HepG2 (cell line): ENCODE data around the gene GOLGA3. TPM values are rescaled to one million over a fixed set of nuclear protein-coding genes. Genes with fewer than 3 reads are reported as not detected.
A peak's percentile ranks its signal among the peaks of the same experiment; 100 is the strongest.

Experiments used
- ARNTL ChIP-seq: sonication (generic); formaldehyde crosslinking; IDR thresholded peaks from 2 replicates; pipeline ENCODE4 v1.4.0; 2020; ENCODE audit warnings: mild to moderate bottlenecking, missing genetic modification reagents
- ATF2 ChIP-seq: sonication (generic); formaldehyde crosslinking; IDR thresholded peaks from 2 replicates; pipeline ENCODE4 v1.4.0; 2020; ENCODE audit warnings: missing genetic modification reagents
- CREBL2 ChIP-seq: sonication (generic); formaldehyde crosslinking; IDR thresholded peaks from 2 replicates; pipeline ENCODE4 v1.8.1; 2023; ENCODE audit warnings: missing genetic modification reagents, mild to moderate bottlenecking, borderline replicate concordance
- EHMT2 ChIP-seq: fragments of 200-600 bp; sonication (generic); IDR thresholded peaks from 2 replicates; pipeline ENCODE4 v1.7.0; 2017; ENCODE audit warnings: antibody characterized with exemption, low read depth, low read length, borderline replicate concordance
- FOSL1 ChIP-seq: sonication (generic); formaldehyde crosslinking; IDR thresholded peaks from 2 replicates; pipeline ENCODE4 v1.9.0; 2021; ENCODE audit warnings: missing genetic modification reagents, borderline replicate concordance
- KLF6 ChIP-seq: IDR thresholded peaks from 2 replicates; pipeline ENCODE4 v1.8.0; 2016; ENCODE audit warnings: missing biosample characterization, missing genetic modification reagents
- KMT2A ChIP-seq: sonication (generic); formaldehyde crosslinking; IDR thresholded peaks from 2 replicates; pipeline ENCODE4 v1.4.0; 2020; ENCODE audit warnings: missing genetic modification reagents
- NCOA2 ChIP-seq: sonication (generic); formaldehyde crosslinking; IDR thresholded peaks from 2 replicates; pipeline ENCODE4 v1.8.0; 2022; ENCODE audit warnings: inconsistent platforms
- NFYB ChIP-seq: sonication (generic); formaldehyde crosslinking; IDR thresholded peaks from 2 replicates; pipeline ENCODE4 v1.4.0; 2020; ENCODE audit warnings: missing genetic modification reagents
- NR0B2 ChIP-seq: sonication (generic); formaldehyde crosslinking; IDR thresholded peaks from 2 replicates; pipeline ENCODE4 v1.4.0; 2020; ENCODE audit warnings: mild to moderate bottlenecking, missing genetic modification reagents
- NRL ChIP-seq: sonication (generic); formaldehyde crosslinking; IDR thresholded peaks from 2 replicates; pipeline ENCODE4 v1.5.0; 2020; ENCODE audit warnings: missing genetic modification reagents, mild to moderate bottlenecking, moderate library complexity, borderline replicate concordance
- REXO4 ChIP-seq: sonication (generic); formaldehyde crosslinking; IDR thresholded peaks from 2 replicates; pipeline ENCODE4 v1.8.0; 2022; ENCODE audit warnings: missing genetic modification reagents, mild to moderate bottlenecking, borderline replicate concordance
- SIN3B ChIP-seq: fragments of 150-350 bp; IDR thresholded peaks from 2 replicates; pipeline ENCODE4 v1.6.1; 2014; ENCODE audit warnings: low read length
- SIX1 ChIP-seq: sonication (generic); formaldehyde crosslinking; IDR thresholded peaks from 2 replicates; pipeline ENCODE4 v1.4.0; 2020; ENCODE audit warnings: missing genetic modification reagents, borderline replicate concordance
- SMARCE1 ChIP-seq: fragments of 450-650 bp; IDR thresholded peaks from 2 replicates; pipeline ENCODE4 v1.6.1; 2017; ENCODE audit warnings: borderline replicate concordance
- SNAPC2 ChIP-seq: sonication (generic); formaldehyde crosslinking; IDR thresholded peaks from 2 replicates; pipeline ENCODE4 v1.8.1; 2022; ENCODE audit warnings: mild to moderate bottlenecking, missing genetic modification reagents
- TARDBP ChIP-seq: sonication (generic); formaldehyde crosslinking; IDR thresholded peaks from 2 replicates; pipeline ENCODE4 v1.8.0; 2022; ENCODE audit warnings: mild to moderate bottlenecking, missing genetic modification reagents
- TBX3 ChIP-seq: fragments of 450-650 bp; IDR thresholded peaks from 2 replicates; pipeline ENCODE4 v1.6.1; 2017; ENCODE audit warnings: antibody characterized with exemption, mild to moderate bottlenecking, inconsistent platforms, borderline replicate concordance
- TEAD2 ChIP-seq: sonication (generic); formaldehyde crosslinking; IDR thresholded peaks from 2 replicates; pipeline ENCODE4 v1.9.0; 2021; ENCODE audit warnings: missing genetic modification reagents
- ZBTB7B ChIP-seq: sonication (generic); formaldehyde crosslinking; IDR thresholded peaks from 2 replicates; pipeline ENCODE4 v1.4.0; 2020; ENCODE audit warnings: missing genetic modification reagents
- ZNF263 ChIP-seq: sonication (generic); formaldehyde crosslinking; IDR thresholded peaks from 2 replicates; pipeline ENCODE4 v1.4.0; 2020; ENCODE audit warnings: missing genetic modification reagents
- ZNF292 ChIP-seq: sonication (generic); formaldehyde crosslinking; IDR thresholded peaks from 2 replicates; pipeline ENCODE4 v1.8.1; 2022; ENCODE audit warnings: mild to moderate bottlenecking, low read depth, missing genetic modification reagents, borderline replicate concordance
- ZNF484 ChIP-seq: sonication (generic); formaldehyde crosslinking; IDR thresholded peaks from 2 replicates; pipeline ENCODE4 v1.5.1; 2020; ENCODE audit warnings: mild to moderate bottlenecking, low read depth, missing genetic modification reagents, borderline replicate concordance
- ZNF660 ChIP-seq: sonication (generic); formaldehyde crosslinking; IDR thresholded peaks from 2 replicates; pipeline ENCODE4 v1.5.1; 2020; ENCODE audit warnings: mild to moderate bottlenecking, low read depth, missing genetic modification reagents, borderline replicate concordance
- ZNF773 ChIP-seq: sonication (generic); formaldehyde crosslinking; IDR thresholded peaks from 2 replicates; pipeline ENCODE4 v1.4.0; 2020; ENCODE audit warnings: missing genetic modification reagents, borderline replicate concordance
- ZNF780A ChIP-seq: sonication (generic); formaldehyde crosslinking; IDR thresholded peaks from 2 replicates; pipeline ENCODE4 v1.8.0; 2022; ENCODE audit warnings: mild to moderate bottlenecking, missing genetic modification reagents, moderate library complexity
- polyA plus RNA-seq, 8 experiments: library from polyadenylated mRNA; depleted of rRNA in 3 of 8; stranded (reverse) in 7 of 8; unstranded in 1 of 8; fragments of >200 nt; fragmentation: Illumina TruSeq in 4 of 8; extraction: Trizol in 4 of 8; gene quantifications; 2 replicates each; pipeline versions ENCODE4 v1.2.1 to v1.2.3, GENCODE V29; 2011 to 2016; ENCODE audit warnings: low read depth in 4 of 8, missing spikeins in 1 of 8, mixed read lengths in 1 of 8; ENCODE audit not compliant: insufficient read depth in 1 of 8
- total RNA-seq, 5 experiments: library from RNA; depleted of rRNA; stranded (reverse); fragments of >200 nt; fragmentation: Illumina TruSeq; extraction: Trizol; gene quantifications; 2 replicates each; pipeline ENCODE4 v1.2.3, GENCODE V29; 2016; ENCODE audit warnings: low read depth in 1 of 5
- TF ChIP-seq, protein P1 (sequence below): sonication (generic); formaldehyde crosslinking; conservative IDR thresholded peaks from 2 replicates; pipeline ENCODE4 v1.8.0; 2022; ENCODE audit warnings: mild to moderate bottlenecking, moderate library complexity, missing genetic modification reagents

Gene GOLGA3
- total and polyA plus RNA-seq, 2 of the 13 experiments (the other 11 are each of a cell fraction or from before 2014, with no cell fraction given) = 22.0 to 43.0 TPM

DNA sequence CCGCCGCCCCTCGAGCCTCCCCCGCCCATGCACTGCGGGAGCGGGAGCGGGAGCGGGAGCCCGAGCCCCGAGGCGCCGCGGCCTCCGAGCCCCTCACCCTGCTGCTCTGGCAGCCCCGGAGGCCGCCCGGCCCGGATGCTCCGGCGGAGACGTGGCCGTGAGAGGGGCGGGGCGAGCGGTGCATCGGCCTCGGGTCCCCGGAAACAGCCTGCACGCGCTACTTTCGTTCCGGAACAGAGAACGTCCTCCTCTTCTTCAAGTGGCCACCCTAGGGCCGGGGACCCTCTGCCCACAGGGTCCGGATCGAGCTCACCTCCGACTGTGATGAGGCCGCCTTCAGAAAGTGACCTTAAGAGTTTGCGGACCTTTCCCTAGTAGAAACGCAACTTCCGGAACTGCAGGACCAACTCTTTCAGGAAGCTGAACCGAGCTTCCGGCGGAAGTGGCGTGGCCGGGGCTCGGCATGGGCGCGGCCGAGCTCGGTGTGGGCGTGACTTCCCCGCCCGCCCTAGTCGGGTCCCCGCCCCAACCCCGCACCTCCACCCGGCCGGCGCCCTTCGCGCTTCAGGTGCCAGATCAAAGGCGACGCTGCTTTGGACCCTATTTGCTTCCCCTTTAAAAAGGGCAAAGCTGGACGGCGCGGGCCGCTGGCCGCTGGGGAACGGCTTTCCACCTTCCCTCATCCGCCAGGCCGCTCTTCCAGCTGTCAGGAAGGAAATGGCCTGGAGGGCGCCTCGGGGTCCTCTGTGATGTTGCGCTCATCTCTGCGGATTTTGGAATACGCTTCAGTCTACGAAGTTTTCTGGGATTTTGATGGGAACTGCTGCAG is at the start of gene GOLGA3 (continued):
- TF ChIP-seq TARDBP (CRISPR knock-in tag) = peak; percentile 53
- peak; percentile 65; the same call in 1 of the 2 replicates for TF ChIP-seq KMT2A (CRISPR knock-in tag)
- TF ChIP-seq SIN3B = peak; percentile 84
- TF ChIP-seq NR0B2 = no peak
- no peak for TF ChIP-seq CREBL2 (CRISPR knock-in tag)
- TF ChIP-seq NFYB (CRISPR knock-in tag) = no peak; the same call in 1 of the 2 replicates
- TF ChIP-seq NRL (CRISPR knock-in tag) = no peak; the same call in 1 of the 2 replicates
- TF ChIP-seq ZNF780A (CRISPR knock-in tag) = no peak
- no peak for TF ChIP-seq SMARCE1
- TF ChIP-seq EHMT2 = no peak
- no peak for TF ChIP-seq SIX1 (CRISPR knock-in tag)
- TF ChIP-seq REXO4 (CRISPR knock-in tag) = no peak
- TF ChIP-seq TEAD2 (CRISPR knock-in tag) = no peak
- no peak for TF ChIP-seq ARNTL (CRISPR knock-in tag)
- no peak for TF ChIP-seq ZNF660
- TF ChIP-seq ZNF773 = no peak
- TF ChIP-seq ZNF292 (CRISPR knock-in tag) = no peak
- TF ChIP-seq, protein P1, sequence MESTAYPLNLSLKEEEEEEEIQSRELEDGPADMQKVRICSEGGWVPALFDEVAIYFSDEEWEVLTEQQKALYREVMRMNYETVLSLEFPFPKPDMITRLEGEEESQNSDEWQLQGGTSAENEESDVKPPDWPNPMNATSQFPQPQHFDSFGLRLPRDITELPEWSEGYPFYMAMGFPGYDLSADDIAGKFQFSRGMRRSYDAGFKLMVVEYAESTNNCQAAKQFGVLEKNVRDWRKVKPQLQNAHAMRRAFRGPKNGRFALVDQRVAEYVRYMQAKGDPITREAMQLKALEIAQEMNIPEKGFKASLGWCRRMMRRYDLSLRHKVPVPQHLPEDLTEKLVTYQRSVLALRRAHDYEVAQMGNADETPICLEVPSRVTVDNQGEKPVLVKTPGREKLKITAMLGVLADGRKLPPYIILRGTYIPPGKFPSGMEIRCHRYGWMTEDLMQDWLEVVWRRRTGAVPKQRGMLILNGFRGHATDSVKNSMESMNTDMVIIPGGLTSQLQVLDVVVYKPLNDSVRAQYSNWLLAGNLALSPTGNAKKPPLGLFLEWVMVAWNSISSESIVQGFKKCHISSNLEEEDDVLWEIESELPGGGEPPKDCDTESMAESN (CRISPR knock-in tag) = no peak; the same call in 1 of the 2 replicates
- peak; percentile 36; the same call in 1 of the 2 replicates for TF ChIP-seq TBX3
- TF ChIP-seq ZNF263 (CRISPR knock-in tag) = no peak
- TF ChIP-seq KLF6 (CRISPR knock-in tag) = peak; percentile 77; the same call in 1 of the 2 replicates
- no peak for TF ChIP-seq ZNF484
- no peak; the same call in 1 of the 2 replicates for TF ChIP-seq NCOA2
- TF ChIP-seq FOSL1 (CRISPR knock-in tag) = no peak
- peak; percentile 71; the same call in 1 of the 2 replicates for TF ChIP-seq ZBTB7B (CRISPR knock-in tag)
- no peak for TF ChIP-seq SNAPC2
- 0 out of 2 replicates have a peak, but pooled peaks have one; percentile 26 for TF ChIP-seq ATF2 (CRISPR knock-in tag)
